Right lobe of liver (tissue), 6 donors: ENCODE measurements around the gene ANKK1. TPM values are rescaled to one million over a fixed set of nuclear protein-coding genes. Genes with fewer than 3 reads are reported as not detected.

ENCODE experiments used
- ATAC-seq, 4 donors: fragments of 200-7000 bp; cut with Tn5 transposase; one replicate each; pipeline ENCODE4 v1.9.1; 2020; ENCODE audit warnings: mild to moderate bottlenecking in 4 of 4, moderate library complexity in 4 of 4
- DNase-seq, 3 donors: peaks; one replicate each; pipeline ENCODE4 v3.0.0-alpha.2; 2020
- H3K27ac ChIP-seq, 3 donors: fragments of 200-600 bp; one replicate each; pipeline ENCODE4 v1.8.0; 2022
- H3K27me3 ChIP-seq, 2 donors: fragments of 200-600 bp; one replicate each; pipeline ENCODE4 v1.8.0; 2022
- H3K36me3 ChIP-seq, 4 donors: fragments of 200-600 bp; sonication (generic) in 1 of 4; one replicate each; pipeline versions ENCODE4 v1.5.1 to v1.8.0; 2017 to 2022; ENCODE audit warnings: control low read depth in 1 of 4
- H3K4me1 ChIP-seq, 4 donors: fragments of 200-600 bp; sonication (generic) in 1 of 4; one replicate each; pipeline versions ENCODE4 v1.5.1 to v1.8.0; 2017 to 2022; ENCODE audit warnings: control low read depth in 1 of 4
- H3K4me3 ChIP-seq, 3 donors: fragments of 200-600 bp; one replicate each; pipeline ENCODE4 v1.8.0; 2022
- H3K9me3 ChIP-seq, 4 donors: fragments of 200-600 bp; sonication (generic) in 1 of 4; one replicate each; pipeline versions ENCODE4 v1.5.1 to v1.8.0; 2017 to 2022; ENCODE audit warnings: control low read depth in 1 of 4
- CTCF ChIP-seq, 4 donors: fragments of 200-600 bp in 3 of 4; fragments of 450-650 bp in 1 of 4; IDR thresholded peaks; one replicate each; pipeline versions ENCODE4 v1.5.1 to v1.8.0; 2016 to 2022; ENCODE audit warnings: antibody characterized with exemption in 4 of 4, mild to moderate bottlenecking in 2 of 4
- POLR2A ChIP-seq: fragments of 450-650 bp; IDR thresholded peaks from one replicate; pipeline ENCODE4 v1.6.1; 2017; ENCODE audit warnings: antibody characterized with exemption, mild to moderate bottlenecking
- WGBS: methylation state at CpG from one replicate; pipeline ENCODE4 v1.1.6; 2018; ENCODE audit warnings: low coverage, low lambda C conversion rate; ENCODE audit not compliant: insufficient coverage; ENCODE audit errors: missing lambda C conversion rate; 5-methylcytosine and 5-hydroxymethylcytosine counted together
- intact Hi-C, 2 donors: fragments of 100-400 bp; cut with DNase I; formaldehyde crosslinking; loops; one replicate each; pipeline versions ENCODE4 v1.11.2 to v1.14.1; 2022
- total RNA-seq, 6 experiments: library from RNA; depleted of rRNA in 2 of 6; stranded (reverse); fragments of >200 nt in 2 of 6; fragmentation: NEBNext Ultra II Directional in 3 of 6; extraction: Animal tissue kit (Norgen Biotek cat#: 25700) in 3 of 6; gene quantifications; one replicate each; pipeline versions ENCODE4 v1.1.0 to v1.2.4, GENCODE V29; 2016 to 2023
- donor health status: DM: no; HTN: yes; CAD: no.
- donor health status: DM: no; HTN: no; CAD: no.
- donor health status: DM: no; HTN: no; CAD: no.
- donor health status: DM: no; HTN: yes; CAD: no.
- donor health status: DM: no; HTN: yes; CAD: no.

The ANKK1 gene
- total RNA-seq, 6 experiments from 2014 or later = 0.12 to 0.15 TPM; not detected in 4

- intact Hi-C loops = no loop called here
- Histone ChIP-seq H3K36me3 (peaks cover 0 to 1% (median 0%) of the 10 kb centered on the region in 4 donors), H3K27me3 (no peaks in the 10 kb centered on the region), H3K4me1 (no peaks in the 10 kb centered on the region), H3K27ac (no peak overlapping the region), H3K4me3 (no peak overlapping the region), H3K9me3 (no peaks in the 10 kb centered on the region)
- WGBS = no CpG with 5 or more reads among the region's 4 CpGs
- DNase-seq (no peak), ATAC-seq (no peak)
- TF ChIP-seq POLR2A = no peak
Measured at GRCh38 chr11:113351480-113351879, 36.1 kb upstream of the ANKK1 start.

- no peak for ATAC-seq
- H3K36me3 ChIP-seq = peaks cover 0 to 5% (median under 1%) of the 10 kb centered on the region in 4 donors
- intact Hi-C loops = no loop called here
- H3K27me3 ChIP-seq = no peaks in the 10 kb centered on the region
- H3K27ac ChIP-seq = no peak overlapping the region
- no peak for DNase-seq
- TF ChIP-seq POLR2A (no peak), CTCF (IDR thresholded peaks at IDR 0.05) (no peak)
- 94% methylated on average over 3 of the region's 3 CpGs for WGBS
- H3K4me3 ChIP-seq = no peak overlapping the region
- no peaks in the 10 kb centered on the region for H3K4me1 ChIP-seq
- no peaks in the 10 kb centered on the region for H3K9me3 ChIP-seq
Measured at GRCh38 chr11:113356203-113356602, 31.4 kb upstream of the ANKK1 start.

- no peak overlapping the region for H3K4me3 ChIP-seq
- H3K27me3 ChIP-seq = no peaks in the 10 kb centered on the region
- peaks cover 0 to 23% (median 9%) of the 10 kb centered on the region in 4 donors for H3K36me3 ChIP-seq
- H3K9me3 ChIP-seq = no peaks in the 10 kb centered on the region
- no peak for ATAC-seq
- intact Hi-C loops = no loop called here
- H3K27ac ChIP-seq = no peak overlapping the region
- no peak for TF ChIP-seq CTCF (IDR thresholded peaks at IDR 0.05)
- TF ChIP-seq POLR2A = no peak
- DNase-seq = no peak
- WGBS = 63% methylated on average over 2 of the region's 5 CpGs
- no peaks in the 10 kb centered on the region for H3K4me1 ChIP-seq
Measured at GRCh38 chr11:113363406-113363805, 24.2 kb upstream of the ANKK1 start.

- H3K4me3 ChIP-seq = no peak overlapping the region
- intact Hi-C loops = no loop called here
- H3K27me3 ChIP-seq = no peaks in the 10 kb centered on the region
- no peaks in the 10 kb centered on the region for H3K9me3 ChIP-seq
- 72% methylated on average over 4 of the region's 7 CpGs for WGBS
- DNase-seq (no peak), ATAC-seq (no peak)
- peaks cover 0 to 22% (median 10%) of the 10 kb centered on the region in 4 donors for H3K36me3 ChIP-seq
- H3K27ac ChIP-seq = no peak overlapping the region
- no peaks in the 10 kb centered on the region for H3K4me1 ChIP-seq
- TF ChIP-seq CTCF (IDR thresholded peaks at IDR 0.05) = no peak
- TF ChIP-seq POLR2A = no peak
Measured at GRCh38 chr11:113363996-113364641, 23.5 kb upstream of the ANKK1 start.

- intact Hi-C loops = no loop called here
- no peaks in the 10 kb centered on the region for H3K9me3 ChIP-seq
- H3K27me3 ChIP-seq = no peaks in the 10 kb centered on the region
- peaks cover 0 to 18% (median 9%) of the 10 kb centered on the region in 4 donors for H3K36me3 ChIP-seq
- H3K27ac ChIP-seq = no peak overlapping the region
- DNase-seq (no peak), ATAC-seq (no peak)
- TF ChIP-seq CTCF (IDR thresholded peaks at IDR 0.05) (no peak), POLR2A (no peak)
- WGBS = no CpG with 5 or more reads among the region's 5 CpGs
- no peak overlapping the region for H3K4me3 ChIP-seq
- H3K4me1 ChIP-seq = no peaks in the 10 kb centered on the region
Measured at GRCh38 chr11:113365895-113366294, 21.7 kb upstream of the ANKK1 start.
